ENCODE data around the gene RFX6.

RFX6 gene

DNA sequence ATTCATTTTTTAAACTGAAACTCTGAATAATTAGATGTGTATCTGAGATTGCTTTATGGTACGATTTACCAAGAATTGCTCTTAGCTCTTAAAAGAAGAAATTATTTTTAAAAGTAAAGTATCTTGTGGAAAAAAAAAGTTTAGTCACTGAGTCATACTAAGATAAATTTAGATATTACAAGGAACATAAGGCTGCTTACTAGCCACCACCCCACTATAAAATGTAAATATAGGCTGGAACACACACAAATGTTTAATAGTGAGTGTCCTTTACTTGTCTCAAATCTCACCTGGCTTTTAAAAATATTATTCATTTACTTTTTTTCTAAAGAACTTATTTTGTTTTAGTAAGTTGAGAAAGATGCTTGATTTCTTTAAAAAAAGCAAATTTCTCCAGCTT lies 17.6 kb downstream of the RFX6 start:
- no peak for DNase-seq

DNA sequence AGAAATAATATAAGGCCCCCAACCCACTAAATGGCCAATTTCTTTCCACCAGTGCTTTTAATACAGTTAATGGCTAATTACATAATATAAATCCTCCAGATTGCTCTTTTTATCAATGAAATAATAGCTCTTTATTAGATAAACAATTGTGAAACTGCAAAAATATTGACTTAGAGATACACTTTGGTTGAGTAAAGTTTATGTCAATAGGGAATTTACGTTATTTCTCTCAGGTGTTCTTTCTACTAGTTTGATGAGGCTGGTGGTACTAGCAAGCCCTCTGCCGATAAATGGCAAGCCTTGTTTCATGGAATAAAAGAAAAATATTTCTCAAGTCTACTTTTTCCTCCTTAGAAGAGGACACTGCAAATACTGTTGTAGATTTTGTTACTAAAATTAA lies 18.9 kb downstream of the RFX6 start:
- no peak for DNase-seq

- DNase-seq, result no peak
Measured at GRCh38 chr6:116902634-116903033, 25.6 kb downstream of the RFX6 start.

GRCh38 chr6:116922853-116923548 lies 46.0 kb downstream of the RFX6 start:
- no peak for DNase-seq

DNA sequence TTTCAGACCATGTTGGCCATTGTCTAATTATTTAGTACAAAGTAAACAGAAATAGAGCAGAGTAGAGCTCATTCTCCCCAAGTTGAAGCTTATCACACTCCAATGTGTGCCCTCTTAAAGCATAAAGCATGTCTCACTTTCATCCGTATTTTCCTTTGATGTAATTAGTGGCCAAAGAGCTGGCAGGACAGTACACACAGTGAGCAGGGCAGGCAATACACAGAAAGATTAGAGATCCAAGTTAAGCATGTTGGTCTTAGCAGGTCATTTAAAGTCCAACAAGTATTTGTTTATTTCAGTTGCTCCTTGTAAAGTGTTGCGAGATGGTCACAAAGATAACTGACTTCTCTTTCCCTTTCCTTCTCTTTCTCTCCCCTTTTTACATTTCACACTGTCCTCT lies 47.2 kb downstream of the RFX6 start:
- no peak for DNase-seq

GRCh38 chr6:116925088-116925794 lies 48.2 kb downstream of the RFX6 start:
- no peak for DNase-seq

GRCh38 chr6:116928677-116929076 lies 51.6 kb downstream of the RFX6 start:
- no peak for DNase-seq

DNA sequence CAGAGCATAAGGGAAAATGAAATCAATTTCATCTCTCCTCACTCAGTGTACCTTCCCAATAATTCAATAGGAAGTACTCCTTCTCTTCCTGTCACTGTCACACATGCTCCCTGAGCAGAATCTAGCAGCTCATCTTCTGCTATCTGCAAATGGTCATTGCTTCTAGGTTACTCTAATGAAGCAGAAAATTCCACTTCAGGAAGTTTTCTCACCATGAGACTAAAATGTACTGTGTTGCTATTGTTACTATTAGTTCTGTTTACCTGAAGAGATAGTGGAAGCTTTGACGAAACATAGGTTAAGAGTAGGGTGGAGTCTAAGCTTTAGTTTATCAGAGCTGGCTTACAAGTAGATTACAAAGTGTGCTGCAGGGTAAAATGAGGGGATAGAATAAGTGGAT lies 52.8 kb downstream of the RFX6 start:
- DNase-seq, result no peak

DNA sequence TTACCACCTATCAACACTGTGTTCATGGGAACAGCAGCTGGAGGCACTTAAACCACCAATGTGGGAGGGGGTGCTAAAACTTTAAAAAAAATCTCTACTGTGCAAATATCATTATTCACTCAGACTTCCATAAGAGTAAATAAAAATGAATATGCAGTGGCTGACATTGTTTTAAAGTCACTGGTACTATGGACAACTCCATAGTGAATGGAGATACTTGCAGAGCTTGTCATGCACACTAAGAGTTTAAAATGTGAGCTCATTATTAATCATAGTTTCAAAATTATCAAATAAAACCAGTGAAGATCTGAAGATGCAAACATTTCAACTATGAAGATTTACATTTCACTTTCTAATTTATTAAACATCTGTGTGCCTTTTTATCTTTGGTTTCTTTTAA lies 54.4 kb downstream of the RFX6 start:
- DNase-seq, result no peak

DNA sequence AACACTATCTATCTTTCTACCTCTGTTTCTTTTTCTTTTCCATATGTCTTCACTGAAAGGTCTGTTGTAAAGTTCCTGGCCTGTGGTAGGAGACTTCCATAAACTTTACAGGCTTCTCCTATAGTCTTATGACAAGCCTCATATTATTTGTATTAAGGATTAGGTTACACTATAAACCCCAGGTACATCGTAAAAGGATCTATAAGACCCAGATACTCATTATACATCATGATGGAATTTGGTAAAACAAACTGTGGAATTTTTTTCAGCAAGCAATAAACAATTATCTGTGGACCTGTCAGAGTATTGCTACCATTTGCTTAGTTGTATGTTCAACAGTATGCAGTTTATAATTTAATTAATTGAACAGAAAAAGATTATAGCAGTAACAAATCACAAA lies 55.5 kb downstream of the RFX6 start:
- DNase-seq, result no peak

DNA sequence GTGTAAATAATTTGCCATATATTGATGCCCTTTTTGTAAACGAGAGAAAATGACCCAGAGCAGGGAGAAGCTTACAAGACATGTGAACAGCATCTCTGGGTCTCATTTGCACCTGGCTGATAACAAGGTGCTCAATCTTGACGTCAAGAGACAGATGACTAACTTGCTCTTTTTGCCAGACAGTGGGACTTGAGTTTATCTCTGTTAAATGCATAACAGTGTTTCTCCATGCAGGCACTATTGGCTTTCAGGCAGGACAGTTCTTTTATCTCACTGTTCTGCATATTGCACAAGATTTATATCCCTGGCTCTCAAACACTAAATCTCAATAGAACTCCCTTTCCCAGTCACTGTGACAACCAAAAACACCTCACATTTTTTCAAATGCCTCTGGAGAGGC lies 56.4 kb downstream of the RFX6 start:
- no peak for DNase-seq

DNA sequence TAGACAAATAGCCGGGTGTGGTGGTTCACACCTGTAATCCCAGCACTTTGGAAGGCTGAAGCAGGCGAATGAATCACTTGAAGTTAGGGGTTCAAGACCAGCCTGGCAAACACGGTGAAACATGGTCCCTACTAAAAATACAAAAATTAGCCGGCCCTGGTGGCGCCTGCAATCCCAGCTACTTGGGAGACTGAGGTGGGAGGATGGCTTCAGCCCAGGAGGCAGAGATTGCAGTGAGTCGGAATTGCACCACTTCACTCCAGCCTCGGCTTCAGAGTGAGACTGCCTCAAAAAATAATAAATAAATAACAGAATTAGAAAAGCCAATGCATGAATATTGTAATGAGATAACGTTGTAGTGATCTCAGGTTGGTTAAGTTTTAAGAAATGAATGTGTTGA lies 61.3 kb downstream of the RFX6 start:
- DNase-seq, result no peak

DNA sequence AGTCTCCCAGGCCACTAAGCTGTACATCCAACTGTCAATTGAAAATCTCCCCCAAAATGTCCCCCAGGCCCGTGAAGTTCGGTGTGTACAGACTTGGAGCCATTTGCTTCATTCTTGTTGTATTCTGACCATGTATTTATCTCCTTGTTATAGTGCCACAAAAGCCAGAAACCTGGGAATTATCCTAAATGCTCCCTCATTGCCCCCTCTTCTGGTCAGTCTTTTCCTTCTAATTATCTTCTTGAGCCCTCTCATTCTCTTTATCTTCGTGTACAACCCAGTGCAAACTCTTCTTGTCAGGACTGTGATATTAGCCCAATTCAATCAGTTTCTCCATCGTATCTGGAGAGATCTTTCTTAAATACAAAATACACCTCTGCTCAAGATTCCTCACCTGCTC lies 64.7 kb downstream of the RFX6 start:
- DNase-seq, result no peak

GRCh38 chr6:116945809-116946208 lies 68.8 kb downstream of the RFX6 start:
- no peak for DNase-seq

DNA sequence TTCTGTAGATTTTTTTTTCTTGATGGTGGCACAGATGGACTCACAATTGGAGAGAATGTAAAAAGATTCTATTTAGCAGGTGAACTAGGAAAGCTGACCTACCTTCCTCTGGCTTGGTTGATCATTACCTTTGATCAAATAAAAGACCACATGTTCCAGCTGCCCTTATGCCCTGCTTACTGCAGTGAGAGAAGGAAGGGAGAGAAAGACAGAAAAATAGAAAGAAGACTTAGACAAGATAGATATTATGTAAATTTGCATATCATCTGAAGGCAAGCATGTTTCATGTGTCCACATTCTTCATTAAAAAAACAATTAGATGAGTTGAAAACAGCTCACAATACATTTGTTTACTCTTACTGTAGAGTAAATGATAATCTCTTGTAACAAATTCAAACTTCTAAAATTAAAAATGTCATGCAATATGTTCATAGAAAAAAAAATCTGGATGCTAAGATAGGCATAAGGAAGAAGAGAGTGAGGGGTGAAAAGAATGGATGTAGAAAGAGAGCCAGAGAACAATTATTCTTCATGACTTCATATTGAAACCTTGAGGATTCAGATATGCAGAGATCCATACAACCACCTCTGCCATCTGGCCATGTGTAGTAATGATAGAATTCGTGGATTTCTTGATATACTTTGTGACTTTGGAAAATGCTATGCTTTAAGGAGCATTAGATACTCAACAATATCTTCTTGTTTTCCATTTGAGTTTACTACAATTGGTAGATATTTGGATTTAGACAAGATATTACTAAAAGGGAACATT lies 71.7 kb downstream of the RFX6 start:
- no peak for DNase-seq

DNA sequence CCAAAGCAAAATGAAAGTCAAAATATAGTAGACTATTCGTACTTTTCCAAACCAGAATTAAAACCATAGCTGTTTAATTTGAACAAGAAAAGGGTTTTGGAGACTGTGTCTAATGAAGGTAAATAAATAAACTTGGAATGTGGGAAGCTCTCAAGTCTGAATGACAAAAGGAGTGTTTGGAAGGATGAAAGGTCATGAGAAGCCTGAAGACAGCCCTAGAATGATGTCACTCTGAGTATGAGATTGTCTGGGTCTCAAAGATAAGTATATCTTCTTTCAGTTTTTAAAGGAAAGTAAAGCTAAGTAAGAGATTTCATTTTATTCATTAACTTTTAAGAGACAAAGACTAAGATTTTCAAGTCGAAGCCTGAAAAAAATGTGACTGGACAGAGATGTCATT lies 72.9 kb downstream of the RFX6 start:
- DNase-seq, result no peak

GRCh38 chr6:116954335-116954734 lies 77.3 kb downstream of the RFX6 start:
- DNase-seq, result no peak

GRCh38 chr6:116954938-116955337 lies 77.9 kb downstream of the RFX6 start:
- DNase-seq, result no peak

- no peak for DNase-seq
Measured at GRCh38 chr6:116955773-116956172, 78.7 kb downstream of the RFX6 start.

DNA sequence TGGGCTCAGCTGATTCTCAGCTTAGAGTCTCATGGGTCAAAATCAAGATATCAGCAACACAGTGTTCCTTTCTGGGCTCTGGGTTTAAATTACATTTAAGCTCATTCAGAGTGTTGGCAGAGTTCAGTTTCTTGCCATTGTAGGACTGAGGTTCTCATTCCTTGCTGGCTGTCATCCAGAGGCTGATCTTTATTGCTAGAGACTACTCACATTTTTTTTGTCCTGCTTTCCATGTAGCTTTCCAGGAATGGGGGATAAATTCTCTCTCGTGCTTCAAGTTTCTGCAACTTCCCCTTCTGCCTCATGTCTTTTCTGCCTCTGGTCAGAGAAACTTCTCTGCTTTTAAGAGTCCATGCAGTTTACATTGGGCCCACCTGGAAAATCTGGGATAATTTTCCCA lies 86.9 kb downstream of the RFX6 start:
- no peak for DNase-seq

DNA sequence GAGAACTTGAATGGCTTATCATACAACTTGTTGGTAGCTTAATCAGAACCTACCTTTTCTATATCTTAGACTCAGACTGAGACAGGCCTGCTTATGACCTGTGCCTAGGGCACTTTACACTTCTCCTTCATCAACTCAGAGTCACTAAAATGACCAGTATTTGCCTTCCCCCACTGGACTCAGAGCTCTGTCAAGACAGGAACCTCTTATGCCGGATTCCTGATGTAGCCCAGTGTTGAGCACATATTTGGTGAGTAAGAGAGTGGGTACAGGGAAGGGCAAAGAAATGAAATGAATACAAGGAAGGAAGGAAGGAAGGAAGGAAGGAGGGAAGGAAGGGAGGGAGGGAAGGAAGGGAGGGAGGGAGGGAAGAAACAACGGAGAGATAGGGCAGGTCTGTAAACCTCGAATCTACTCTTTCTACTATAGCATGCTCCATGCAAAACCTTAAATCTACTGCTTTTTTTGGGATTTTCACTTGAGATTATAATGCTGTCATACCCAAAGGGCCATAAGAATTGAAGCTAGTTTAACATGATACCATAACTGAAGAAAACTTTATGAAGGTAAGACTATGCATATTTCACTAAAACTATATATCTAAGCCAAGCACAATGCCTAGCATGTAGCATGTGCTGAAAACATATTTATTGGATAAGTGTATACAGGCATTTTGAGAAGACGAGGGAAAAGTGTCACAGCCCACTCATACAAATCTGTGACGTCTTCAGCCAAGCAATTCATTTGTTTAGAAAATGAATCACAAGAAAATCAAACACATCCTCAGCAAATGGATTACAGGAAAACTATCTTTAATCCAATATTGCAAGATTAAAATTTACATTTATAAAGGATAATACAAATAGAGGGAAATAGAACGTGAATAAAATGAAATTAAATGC lies 89.9 kb downstream of the RFX6 start:
- DNase-seq, result no peak

GRCh38 chr6:116969211-116969863 lies 92.3 kb downstream of the RFX6 start:
- peak; percentile 13 for DNase-seq

DNA sequence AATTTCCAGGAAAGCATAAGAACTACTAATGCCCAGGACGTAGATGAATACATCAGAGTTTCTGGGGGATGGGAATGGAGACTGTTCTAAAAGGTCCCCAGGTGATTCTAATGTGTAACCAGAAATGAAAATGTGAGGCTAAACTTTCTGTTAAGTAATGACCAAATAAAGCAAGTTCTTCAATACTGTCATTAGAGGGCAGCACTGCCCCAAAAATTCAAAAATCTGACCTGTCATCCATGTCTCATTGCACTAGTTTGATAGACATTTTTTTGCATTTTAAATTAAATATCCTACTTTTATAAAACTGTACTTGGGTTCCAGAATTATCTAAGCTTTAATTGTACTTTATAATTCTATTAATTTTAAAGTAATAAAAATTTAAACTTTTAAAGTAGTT lies 94.9 kb downstream of the RFX6 start:
- DNase-seq, result peak; percentile 12

Measured in NCI-H187 treated with DMSO at 0.1 percent for 48 hours (cell line).